GM12874 (cell line): Measurements from ENCODE around the gene TELO2.

Source experiments
- CTCF ChIP-seq: IDR thresholded peaks from 2 replicates; pipeline ENCODE4 v1.5.1; 2011; ENCODE audit warnings: low read depth, mild to moderate bottlenecking, control low read depth, low read length, moderate library complexity; ENCODE audit not compliant: insufficient read depth

TELO2 gene

GRCh38 chr16:1554826-1555445 lies 61.8 kb downstream of the TELO2 start:
- TF ChIP-seq CTCF: no peak

GRCh38 chr16:1556254-1556653 lies 63.1 kb downstream of the TELO2 start:
- TF ChIP-seq CTCF: no peak

- TF ChIP-seq CTCF: no peak
Observed at GRCh38 chr16:1557074-1557473, 63.9 kb downstream of the TELO2 start.

GRCh38 chr16:1557576-1557975 lies 64.4 kb downstream of the TELO2 start:
- no peak for TF ChIP-seq CTCF

- TF ChIP-seq CTCF: no peak
Observed at GRCh38 chr16:1559446-1559975, 66.4 kb downstream of the TELO2 start.
